ENCODE results near the gene HDAC4. TPM values are rescaled to one million over a fixed set of nuclear protein-coding genes. Genes with fewer than 3 reads are reported as not detected.

Gene HDAC4
- total RNA-seq, 4 donors from 2014 or later: 51.4 to 107 (median 70.8) TPM

DNA sequence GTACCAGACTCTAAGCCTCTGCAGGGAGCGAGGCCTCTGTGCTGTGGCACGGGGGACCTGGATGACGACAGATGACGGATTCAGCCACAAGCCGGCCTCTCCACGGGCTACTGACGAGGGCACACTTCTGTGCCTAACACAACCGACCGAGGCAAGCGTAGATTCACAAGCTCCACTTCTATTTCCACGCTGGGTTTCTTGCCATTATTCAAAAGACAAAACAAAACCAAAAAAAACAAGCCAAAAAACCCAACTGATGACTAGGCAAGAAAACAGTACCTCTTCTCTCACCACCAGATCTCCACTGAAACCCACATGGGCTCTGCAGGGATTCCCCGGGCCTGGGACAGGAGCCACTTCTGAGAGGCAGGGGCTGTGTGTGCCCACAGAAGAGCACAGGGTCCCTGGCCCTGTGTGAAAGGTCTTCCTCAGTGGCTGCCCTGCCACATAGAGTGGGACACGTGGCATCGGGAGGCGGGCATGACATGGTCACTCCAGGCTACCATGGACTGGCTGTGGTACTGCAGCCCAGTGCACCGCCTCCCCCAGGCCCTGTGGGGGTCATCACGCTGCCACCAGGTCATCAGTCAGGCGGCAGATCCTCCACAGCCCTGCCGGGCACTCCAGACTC lies 254.7 kb downstream of the HDAC4 start:
- Histone ChIP-seq H3K27ac (no peak overlapping the region), H3K4me1 (no peaks in the 10 kb centered on the region), H3K9me3 (no peaks in the 10 kb centered on the region), H3K36me3 (peaks cover 57% of the 10 kb centered on the region), H3K27me3 (no peaks in the 10 kb centered on the region), H3K4me3 (no peak overlapping the region)
- TF ChIP-seq, protein P1, sequence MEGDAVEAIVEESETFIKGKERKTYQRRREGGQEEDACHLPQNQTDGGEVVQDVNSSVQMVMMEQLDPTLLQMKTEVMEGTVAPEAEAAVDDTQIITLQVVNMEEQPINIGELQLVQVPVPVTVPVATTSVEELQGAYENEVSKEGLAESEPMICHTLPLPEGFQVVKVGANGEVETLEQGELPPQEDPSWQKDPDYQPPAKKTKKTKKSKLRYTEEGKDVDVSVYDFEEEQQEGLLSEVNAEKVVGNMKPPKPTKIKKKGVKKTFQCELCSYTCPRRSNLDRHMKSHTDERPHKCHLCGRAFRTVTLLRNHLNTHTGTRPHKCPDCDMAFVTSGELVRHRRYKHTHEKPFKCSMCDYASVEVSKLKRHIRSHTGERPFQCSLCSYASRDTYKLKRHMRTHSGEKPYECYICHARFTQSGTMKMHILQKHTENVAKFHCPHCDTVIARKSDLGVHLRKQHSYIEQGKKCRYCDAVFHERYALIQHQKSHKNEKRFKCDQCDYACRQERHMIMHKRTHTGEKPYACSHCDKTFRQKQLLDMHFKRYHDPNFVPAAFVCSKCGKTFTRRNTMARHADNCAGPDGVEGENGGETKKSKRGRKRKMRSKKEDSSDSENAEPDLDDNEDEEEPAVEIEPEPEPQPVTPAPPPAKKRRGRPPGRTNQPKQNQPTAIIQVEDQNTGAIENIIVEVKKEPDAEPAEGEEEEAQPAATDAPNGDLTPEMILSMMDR (IDR thresholded peaks at IDR 0.05): no peak
- TF ChIP-seq POLR2AphosphoS5 (IDR thresholded peaks at IDR 0.05): no peak
- no peak for TF ChIP-seq POLR2A (IDR thresholded peaks at IDR 0.05)
- TF ChIP-seq EP300 (IDR thresholded peaks at IDR 0.05): no peak
- no peak for DNase-seq (ENCODE audit: low spot score in 2 of 2)
- 93% methylated on average over 16 of the region's 19 CpGs for WGBS

DNA sequence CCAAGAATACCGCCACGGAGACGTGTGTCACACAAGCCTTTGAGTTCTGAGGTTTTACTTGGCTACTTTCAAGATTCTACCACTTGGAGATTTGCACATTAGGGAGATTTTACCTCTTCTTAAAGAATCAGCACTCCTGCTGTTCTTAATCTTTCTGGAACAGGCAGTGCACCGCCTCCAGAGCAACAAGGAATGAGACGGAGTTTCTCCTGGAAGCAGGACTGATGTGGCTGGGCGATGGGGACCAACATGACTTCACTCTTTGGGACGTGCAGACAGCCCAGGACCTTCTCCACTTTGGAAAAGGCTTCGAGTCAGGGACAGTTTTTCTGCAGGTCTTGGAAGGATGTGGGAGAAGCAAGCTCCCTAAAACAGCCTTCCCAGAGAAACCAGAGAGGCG lies 255.2 kb downstream of the HDAC4 start:
- TF ChIP-seq POLR2A (IDR thresholded peaks at IDR 0.05) (no peak), POLR2AphosphoS5 (IDR thresholded peaks at IDR 0.05) (no peak), EP300 (IDR thresholded peaks at IDR 0.05) (no peak)
- TF ChIP-seq, protein P1 (IDR thresholded peaks at IDR 0.05): no peak
- 88% methylated on average over 8 of the region's 9 CpGs for WGBS
- H3K36me3 ChIP-seq: peaks cover 61% of the 10 kb centered on the region

DNA sequence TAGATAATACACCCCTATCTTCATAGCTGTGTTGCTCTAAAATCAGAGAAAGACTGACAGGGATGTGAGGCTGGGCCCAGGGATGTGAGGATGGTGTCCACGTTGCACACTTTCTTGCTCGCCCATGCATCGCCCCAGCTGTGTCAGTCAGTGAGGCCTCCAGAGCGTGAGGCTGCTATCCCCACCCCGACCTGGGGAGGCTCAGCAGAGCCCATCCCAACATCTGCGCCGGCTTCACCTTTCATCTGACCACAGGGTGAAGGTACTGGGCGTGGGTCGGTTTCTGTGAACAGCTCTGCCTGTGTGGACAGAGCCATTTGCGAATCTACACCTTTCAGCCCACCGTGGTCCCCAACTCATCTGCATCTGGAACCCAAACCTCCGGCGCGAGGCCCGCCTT lies 255.7 kb downstream of the HDAC4 start:
- TF ChIP-seq, protein P1 (IDR thresholded peaks at IDR 0.05): no peak
- TF ChIP-seq POLR2AphosphoS5 (IDR thresholded peaks at IDR 0.05): no peak
- TF ChIP-seq POLR2A (IDR thresholded peaks at IDR 0.05): no peak
- no peak for TF ChIP-seq EP300 (IDR thresholded peaks at IDR 0.05)
- no peaks in the 10 kb centered on the region for H3K9me3 ChIP-seq
- no peak overlapping the region for H3K27ac ChIP-seq
- H3K27me3 ChIP-seq: no peaks in the 10 kb centered on the region
- H3K36me3 ChIP-seq: peaks cover 66% of the 10 kb centered on the region
- no peak for DNase-seq (ENCODE audit: low spot score in 2 of 2)
- 90% methylated on average over 14 of the region's 15 CpGs for WGBS
- no peaks in the 10 kb centered on the region for H3K4me1 ChIP-seq
- no peak overlapping the region for H3K4me3 ChIP-seq

More for the DNA sequence above, 255.2 kb downstream of the HDAC4 start:
- Histone ChIP-seq H3K4me3 (no peak overlapping the region), H3K9me3 (no peaks in the 10 kb centered on the region), H3K27ac (no peak overlapping the region), H3K27me3 (no peaks in the 10 kb centered on the region), H3K4me1 (no peaks in the 10 kb centered on the region)
- DNase-seq (ENCODE audit: low spot score in 2 of 2): no peak

DNA sequence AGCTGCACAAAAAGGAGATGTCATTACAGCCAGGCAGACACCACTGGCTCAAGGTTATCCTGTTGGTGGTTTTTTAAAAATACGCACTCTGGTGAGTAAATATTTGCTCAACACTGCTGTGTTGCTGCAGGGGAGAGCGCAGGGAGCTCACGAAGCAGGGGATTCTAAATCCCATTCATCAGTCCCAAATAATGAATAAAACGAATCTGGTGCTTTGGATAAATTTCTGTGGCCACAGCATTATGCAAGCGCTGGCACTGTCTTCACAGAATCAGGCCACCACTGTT lies 256.2 kb downstream of the HDAC4 start:
- TF ChIP-seq POLR2A (IDR thresholded peaks at IDR 0.05): no peak
- TF ChIP-seq, protein P1 (IDR thresholded peaks at IDR 0.05): no peak
- TF ChIP-seq EP300 (IDR thresholded peaks at IDR 0.05): no peak
- no peak for TF ChIP-seq POLR2AphosphoS5 (IDR thresholded peaks at IDR 0.05)
- H3K4me1 ChIP-seq: no peaks in the 10 kb centered on the region
- no peaks in the 10 kb centered on the region for H3K9me3 ChIP-seq
- WGBS: 82% methylated on average over 5 of the region's 5 CpGs
- H3K27me3 ChIP-seq: no peaks in the 10 kb centered on the region
- peaks cover 67% of the 10 kb centered on the region for H3K36me3 ChIP-seq
- no peak overlapping the region for H3K27ac ChIP-seq
- no peak for DNase-seq (ENCODE audit: low spot score in 2 of 2)
- H3K4me3 ChIP-seq: no peak overlapping the region

DNA sequence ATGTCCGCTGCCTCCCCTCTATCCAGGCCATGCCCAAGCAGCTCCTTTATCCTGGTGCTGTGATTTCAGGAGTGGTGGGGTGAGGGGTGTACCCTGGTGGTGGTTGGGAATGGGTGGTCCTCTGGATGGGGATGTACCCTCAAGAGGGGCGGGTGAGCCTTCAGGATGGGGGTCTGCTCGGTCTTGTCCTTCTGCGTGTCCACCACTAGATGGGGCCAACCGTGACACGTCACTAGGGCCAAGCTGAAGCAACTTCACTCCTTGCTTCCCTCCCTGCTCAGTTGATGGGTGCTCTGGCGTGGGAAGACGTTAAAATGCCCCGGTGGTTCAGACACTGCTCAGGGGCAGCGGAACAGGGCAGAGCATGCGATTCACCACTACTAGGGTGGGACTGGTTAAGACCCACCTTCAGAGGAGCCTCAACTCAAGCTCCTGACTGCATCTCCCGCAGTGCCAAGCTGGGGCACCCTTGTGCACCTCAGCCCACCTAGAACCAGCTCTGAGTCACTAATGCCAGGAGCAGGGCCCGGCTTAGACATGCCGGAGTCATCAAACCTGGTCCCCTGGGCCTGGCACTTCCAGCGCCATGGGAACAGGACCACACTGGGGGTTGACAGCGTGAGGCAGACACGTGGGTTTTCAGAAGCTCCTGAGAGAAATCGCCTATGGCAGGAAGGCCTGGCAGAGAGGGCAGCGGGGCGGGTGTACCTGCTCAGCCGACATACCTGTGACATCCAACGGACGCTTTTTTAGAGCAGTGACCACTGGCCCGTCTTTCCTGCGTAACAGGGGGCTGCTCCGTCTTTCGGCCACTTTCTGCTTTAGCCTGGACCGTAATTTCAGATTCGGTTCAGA lies 256.7 kb downstream of the HDAC4 start:
- Histone ChIP-seq H3K36me3 (peaks cover 69% of the 10 kb centered on the region), H3K27me3 (no peaks in the 10 kb centered on the region), H3K9me3 (no peaks in the 10 kb centered on the region), H3K27ac (no peak overlapping the region), H3K4me1 (no peaks in the 10 kb centered on the region), H3K4me3 (no peak overlapping the region)
- TF ChIP-seq, protein P1 (IDR thresholded peaks at IDR 0.05): peak; percentile 40 to 50
- TF ChIP-seq POLR2A (IDR thresholded peaks at IDR 0.05) (no peak), POLR2AphosphoS5 (IDR thresholded peaks at IDR 0.05) (no peak), EP300 (IDR thresholded peaks at IDR 0.05) (no peak)
- DNase-seq (ENCODE audit: low spot score in 2 of 2): no peak
- WGBS: 90% methylated on average over 18 of the region's 29 CpGs
